ENCODE results near the gene JMJD7. TPM values are rescaled to one million over a fixed set of nuclear protein-coding genes. Genes with fewer than 3 reads are reported as not detected.

The JMJD7 gene
- total and polyA plus RNA-seq, 8 donors, result 6.5 to 16.8 (median 10.5) TPM

DNA sequence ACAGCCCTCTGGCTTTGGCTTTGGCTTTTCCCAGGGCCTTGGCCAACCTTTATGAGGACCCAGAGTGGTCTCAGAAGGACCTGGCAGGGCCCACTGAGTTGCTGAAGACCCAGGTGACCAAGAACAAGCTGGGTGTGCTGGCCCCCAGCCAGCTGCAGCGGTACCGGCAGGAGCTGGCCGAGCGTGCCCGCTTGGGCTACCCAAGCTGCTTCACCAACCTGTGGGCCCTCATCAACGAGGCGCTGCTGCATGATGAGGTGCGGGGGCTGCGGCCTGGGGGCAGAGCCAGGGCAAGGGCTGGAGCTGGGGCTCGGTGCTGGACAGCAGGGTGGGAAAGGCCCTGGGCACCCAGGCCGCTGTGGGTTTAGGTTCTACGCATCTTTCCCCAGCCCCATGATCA is 16.9 kb downstream of the JMJD7 start:
- no peak overlapping the region for H3K4me3 ChIP-seq
- no peak for FAIRE-seq
- no peak for DNase-seq
- H3K27ac ChIP-seq, result no peak overlapping the region
- no peaks in the 10 kb centered on the region for H3K9me3 ChIP-seq
- TF ChIP-seq, protein P1, sequence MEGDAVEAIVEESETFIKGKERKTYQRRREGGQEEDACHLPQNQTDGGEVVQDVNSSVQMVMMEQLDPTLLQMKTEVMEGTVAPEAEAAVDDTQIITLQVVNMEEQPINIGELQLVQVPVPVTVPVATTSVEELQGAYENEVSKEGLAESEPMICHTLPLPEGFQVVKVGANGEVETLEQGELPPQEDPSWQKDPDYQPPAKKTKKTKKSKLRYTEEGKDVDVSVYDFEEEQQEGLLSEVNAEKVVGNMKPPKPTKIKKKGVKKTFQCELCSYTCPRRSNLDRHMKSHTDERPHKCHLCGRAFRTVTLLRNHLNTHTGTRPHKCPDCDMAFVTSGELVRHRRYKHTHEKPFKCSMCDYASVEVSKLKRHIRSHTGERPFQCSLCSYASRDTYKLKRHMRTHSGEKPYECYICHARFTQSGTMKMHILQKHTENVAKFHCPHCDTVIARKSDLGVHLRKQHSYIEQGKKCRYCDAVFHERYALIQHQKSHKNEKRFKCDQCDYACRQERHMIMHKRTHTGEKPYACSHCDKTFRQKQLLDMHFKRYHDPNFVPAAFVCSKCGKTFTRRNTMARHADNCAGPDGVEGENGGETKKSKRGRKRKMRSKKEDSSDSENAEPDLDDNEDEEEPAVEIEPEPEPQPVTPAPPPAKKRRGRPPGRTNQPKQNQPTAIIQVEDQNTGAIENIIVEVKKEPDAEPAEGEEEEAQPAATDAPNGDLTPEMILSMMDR (IDR thresholded peaks at IDR 0.05), result no peak
- peaks cover 0 to 34% (median 4%) of the 10 kb centered on the region in 3 donors for H3K36me3 ChIP-seq
- H3K27me3 ChIP-seq, result no peaks in the 10 kb centered on the region
- ATAC-seq, result no peak
- intact Hi-C loops (cut with DNase I), result no loop called here
- H3K4me1 ChIP-seq, result no peaks in the 10 kb centered on the region
- WGBS, 2 donors, result 87 to 88% methylated on average over 12 of the region's 12 CpGs

DNA sequence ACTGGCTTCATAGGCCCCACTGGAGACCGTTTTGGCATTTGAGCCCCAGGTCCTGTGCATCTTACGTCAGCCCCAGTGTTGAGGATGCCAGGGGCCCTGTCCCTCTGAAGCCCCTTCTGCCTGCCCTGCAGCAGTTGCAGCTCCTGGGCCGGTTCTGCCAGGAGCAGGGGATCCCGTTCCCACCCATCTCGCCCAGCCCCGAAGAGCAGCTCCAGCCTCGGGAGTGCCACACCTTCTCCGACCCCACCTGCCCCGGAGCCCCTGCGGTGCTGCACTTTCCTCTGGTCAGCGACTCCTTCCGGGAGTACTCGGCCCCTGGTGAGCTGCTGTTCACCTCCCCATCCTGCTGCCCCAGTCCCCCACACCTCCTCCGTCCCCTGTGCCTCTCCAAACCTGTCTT is 19.3 kb downstream of the JMJD7 start:
- no peaks in the 10 kb centered on the region for H3K4me1 ChIP-seq
- H3K9me3 ChIP-seq, result no peaks in the 10 kb centered on the region
- intact Hi-C loops (cut with DNase I), result no loop called here
- no peak overlapping the region for H3K4me3 ChIP-seq
- H3K27me3 ChIP-seq, result no peaks in the 10 kb centered on the region
- H3K27ac ChIP-seq, result no peak overlapping the region
- no peak for FAIRE-seq
- 90 to 91% methylated on average over 14 of the region's 14 CpGs for WGBS, 2 donors
- no peak for DNase-seq
- no peak for ATAC-seq
- peaks cover 0 to 28% (median 4%) of the 10 kb centered on the region in 3 donors for H3K36me3 ChIP-seq
- TF ChIP-seq, protein P1 (IDR thresholded peaks at IDR 0.05), result no peak

DNA sequence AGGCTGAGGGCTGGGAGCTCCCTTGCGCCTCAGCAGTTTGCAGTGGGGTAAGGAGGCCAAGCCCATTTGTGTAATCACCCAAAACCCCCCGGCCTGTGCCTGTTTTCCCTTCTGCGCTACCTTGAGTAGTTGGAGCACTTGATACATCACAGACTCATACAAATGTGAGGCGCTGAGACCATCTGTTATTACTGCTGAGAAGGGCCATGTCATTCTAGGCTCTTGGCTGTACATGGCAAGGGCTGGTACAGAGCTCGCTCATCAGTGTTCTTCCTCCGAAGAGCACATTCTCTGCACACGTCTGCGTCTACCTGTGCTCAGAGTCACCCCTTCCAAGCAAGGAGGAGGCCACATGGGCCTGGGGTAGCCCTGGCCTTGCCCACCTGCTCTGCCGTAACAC is 20.1 kb downstream of the JMJD7 start:
- H3K36me3 ChIP-seq, result peaks cover 0 to 23% (median 4%) of the 10 kb centered on the region in 3 donors
- TF ChIP-seq, protein P1 (IDR thresholded peaks at IDR 0.05), result no peak
- FAIRE-seq (no peak), DNase-seq (no peak), ATAC-seq (no peak)
- H3K4me3 ChIP-seq, result no peak overlapping the region
- no peaks in the 10 kb centered on the region for H3K27me3 ChIP-seq
- WGBS, 2 donors, result 95 to 98% methylated on average over 9 of the region's 9 CpGs
- intact Hi-C loops (cut with DNase I), result no loop called here
- no peaks in the 10 kb centered on the region for H3K9me3 ChIP-seq
- no peaks in the 10 kb centered on the region for H3K4me1 ChIP-seq
- H3K27ac ChIP-seq, result no peak overlapping the region

DNA sequence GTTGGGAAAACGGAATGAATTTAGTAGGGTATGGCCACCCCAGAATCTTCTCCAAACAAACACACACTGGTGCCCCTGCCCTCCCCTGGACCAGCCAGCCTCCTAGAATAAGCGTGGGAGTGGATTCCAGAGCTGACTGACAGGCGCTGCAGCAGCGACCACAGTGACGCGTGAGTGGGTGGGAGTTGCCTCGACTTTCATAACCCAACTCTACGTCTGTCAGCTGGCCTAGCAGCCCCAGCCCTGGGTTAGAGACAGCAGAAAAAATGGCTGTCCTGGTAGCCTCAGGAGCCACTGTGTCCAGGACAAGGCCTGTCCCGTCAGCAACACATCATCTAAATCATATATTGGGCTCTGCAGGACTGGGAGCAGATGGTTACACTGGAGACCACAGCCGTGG is 20.7 kb downstream of the JMJD7 start:
- TF ChIP-seq, protein P1 (IDR thresholded peaks at IDR 0.05), result no peak
- no peak for FAIRE-seq
- peaks cover 0 to 23% (median 4%) of the 10 kb centered on the region in 3 donors for H3K36me3 ChIP-seq
- H3K9me3 ChIP-seq, result no peaks in the 10 kb centered on the region
- no peaks in the 10 kb centered on the region for H3K4me1 ChIP-seq
- no peak for DNase-seq
- intact Hi-C loops (cut with DNase I), result no loop called here
- ATAC-seq, result no peak
- no peaks in the 10 kb centered on the region for H3K27me3 ChIP-seq
- no peak overlapping the region for H3K4me3 ChIP-seq
- WGBS, 2 donors, result 81 to 90% methylated on average over 10 of the region's 10 CpGs
- H3K27ac ChIP-seq, result no peak overlapping the region

DNA sequence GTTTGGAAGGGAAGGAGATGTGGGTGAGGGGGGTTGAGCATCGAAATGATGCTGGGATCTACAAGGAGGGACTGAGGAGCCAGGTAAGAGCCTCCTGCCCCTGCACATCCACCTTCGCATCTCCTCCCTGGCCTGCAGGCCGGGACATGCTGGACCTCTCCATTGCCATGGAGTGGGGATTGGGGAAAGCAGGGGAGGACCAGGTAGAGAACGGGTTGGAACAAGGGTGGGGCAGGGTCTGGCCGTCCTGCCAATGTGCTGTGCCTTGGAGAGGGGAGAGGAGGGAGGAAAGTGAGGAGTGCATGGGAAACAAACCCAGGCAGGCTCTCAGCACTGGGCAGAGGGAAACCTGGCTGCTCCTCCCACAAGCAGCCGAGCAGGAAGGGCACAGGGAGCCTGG is 21.3 kb downstream of the JMJD7 start:
- WGBS, 2 donors, result 79 to 80% methylated on average over 6 of the region's 6 CpGs
- intact Hi-C loops (cut with DNase I), result no loop called here
- H3K27me3 ChIP-seq, result no peaks in the 10 kb centered on the region
- DNase-seq, result no peak
- no peak overlapping the region for H3K4me3 ChIP-seq
- peaks cover 0 to 23% (median 4%) of the 10 kb centered on the region in 3 donors for H3K36me3 ChIP-seq
- no peak overlapping the region for H3K27ac ChIP-seq
- no peaks in the 10 kb centered on the region for H3K4me1 ChIP-seq
- TF ChIP-seq, protein P1 (IDR thresholded peaks at IDR 0.05), result no peak
- no peaks in the 10 kb centered on the region for H3K9me3 ChIP-seq
- ATAC-seq, result no peak
- FAIRE-seq, result no peak

Data from pancreas (tissue), 10 donors.